PC-3 (cell line): Measurements from ENCODE around the gene R3HDM2. TPM values are rescaled to one million over a fixed set of nuclear protein-coding genes. Genes with fewer than 3 reads are reported as not detected.
"Not testable (repeated sequence)": the region's sequence is repeated elsewhere in the genome, so short reads cannot be mapped to it uniquely, and the experiment has no call there.

ENCODE experiments used
- ATAC-seq: fragments of 200-7000 bp; cut with Tn5 transposase; 2 replicates; pipeline ENCODE4 v1.9.1; 2020; ENCODE audit warnings: mild to moderate bottlenecking, moderate library complexity
- BruUV-seq: library from RNA; stranded (reverse); fragments of 400-500 nt; replicated peaks from 2 replicates; lab custom pipeline; 2021; lab: Mats Ljungman, UMichigan
- CTCF ChIA-PET: fragments of 300-600 bp; sonication (Branson Sonifier 250); formaldehyde crosslinking; loops from one replicate; lab custom pipeline; 2022; ENCODE audit warnings: antibody characterized with exemption; lab: Charles Lee
- POLR2A ChIA-PET: fragments of 300-600 bp; sonication (Branson Sonifier 250); formaldehyde crosslinking; loops from one replicate; lab custom pipeline; 2022; ENCODE audit warnings: antibody characterized with exemption; ENCODE audit not compliant: unreplicated experiment; lab: Charles Lee
- DNase-seq: peaks from one replicate; pipeline ENCODE4 v3.0.0-alpha.2; 2015
- H2AFZ ChIP-seq: fragments of 300-600 bp; sonication (generic); 2 replicates; pipeline ENCODE4 v1.6.0; 2016; ENCODE audit warnings: antibody characterized with exemption, low read length
- H3F3A ChIP-seq: fragments of 300-600 bp; sonication (generic); one replicate; pipeline ENCODE4 v1.6.0; 2017; ENCODE audit warnings: antibody characterized with exemption, low read length, control low read depth, mild to moderate bottlenecking; ENCODE audit not compliant: unreplicated experiment
- H3K27ac ChIP-seq: fragments of 300-600 bp; sonication (generic); 2 replicates; pipeline ENCODE4 v1.5.1; 2016; ENCODE audit warnings: mild to moderate bottlenecking, low read length
- H3K27me3 ChIP-seq: fragments of 300-600 bp; sonication (generic); 2 replicates; pipeline ENCODE4 v1.6.1; 2016; ENCODE audit warnings: low read length, mixed read lengths
- H3K36me3 ChIP-seq: fragments of 300-600 bp; sonication (generic); 2 replicates; pipeline ENCODE4 v1.6.1; 2016; ENCODE audit warnings: low read depth, mixed run types, low read length, mixed read lengths
- H3K4me1 ChIP-seq: fragments of 300-600 bp; sonication (generic); 2 replicates; pipeline ENCODE4 v1.5.1; 2016; ENCODE audit warnings: low read length; ENCODE audit not compliant: insufficient read depth
- H3K4me2 ChIP-seq: fragments of 300-600 bp; sonication (generic); 2 replicates; pipeline ENCODE4 v1.6.0; 2016; ENCODE audit warnings: low read length
- H3K4me3 ChIP-seq: fragments of 300-600 bp; sonication (generic); 2 replicates; pipeline ENCODE4 v1.5.1; 2016; ENCODE audit warnings: mild to moderate bottlenecking, low read length, mixed read lengths
- H3K79me2 ChIP-seq: fragments of 300-600 bp; sonication (generic); 2 replicates; pipeline ENCODE4 v1.6.1; 2017; ENCODE audit warnings: low read length, mixed read lengths
- H3K9ac ChIP-seq: fragments of 300-600 bp; sonication (generic); 2 replicates; pipeline ENCODE4 v1.6.0; 2016; ENCODE audit warnings: mild to moderate bottlenecking, low read length
- H3K9me2 ChIP-seq: fragments of 300-600 bp; sonication (generic); replicated peaks from 2 replicates; pipeline ENCODE4 v1.6.1; 2016; ENCODE audit warnings: mixed run types, low read length, mixed read lengths
- H3K9me3 ChIP-seq: fragments of 300-600 bp; sonication (generic); 2 replicates; pipeline ENCODE4 v1.6.1; 2016; ENCODE audit warnings: low read length, mixed read lengths
- H4K20me1 ChIP-seq: fragments of 300-600 bp; sonication (generic); 2 replicates; pipeline ENCODE4 v1.6.1; 2016; ENCODE audit warnings: low read length, mixed read lengths
- CTCF ChIP-seq: fragments of 300-600 bp; sonication (generic); conservative IDR thresholded peaks from 2 replicates; pipeline ENCODE4 v1.5.1; 2017; ENCODE audit warnings: antibody characterized with exemption, low read depth, mild to moderate bottlenecking, low read length
- EZH2 ChIP-seq: fragments of 300-600 bp; sonication (generic); IDR thresholded peaks from one replicate; pipeline ENCODE4 v1.6.1; 2017; ENCODE audit warnings: antibody characterized with exemption, mild to moderate bottlenecking, low read length; ENCODE audit not compliant: unreplicated experiment
- EZH2phosphoT487 ChIP-seq: fragments of 300-600 bp; sonication (generic); IDR thresholded peaks from 2 replicates; pipeline ENCODE4 v1.6.1; 2018; ENCODE audit warnings: mild to moderate bottlenecking, antibody characterized with exemption, low read length, borderline replicate concordance
- intact Hi-C: fragments of 100-400 bp; cut with micrococcal nuclease; formaldehyde crosslinking; loops from 2 replicates; pipeline ENCODE4 v1.9.0; 2023
- total RNA-seq: library from RNA; depleted of rRNA; stranded (reverse); fragments of >200 nt; gene quantifications from 2 replicates; pipeline ENCODE4 v1.2.3, GENCODE V29; 2014

R3HDM2 gene
- total RNA-seq, 1 experiment from 2014 or later, result 14.0 TPM

GRCh38 chr12:57299514-57300016 lies 131.3 kb downstream of the R3HDM2 start:
- Histone ChIP-seq H3K9me2 (no peaks in the 10 kb centered on the region), H3K9me3 (no peaks in the 10 kb centered on the region), H4K20me1 (no peaks in the 10 kb centered on the region), H3K27me3 (no peaks in the 10 kb centered on the region), H3K4me3 (no peak overlapping the region), H3K4me2 (peak overlapping the region; percentile 6; the same call in 1 of the 2 replicates), H3K36me3 (no peaks in the 10 kb centered on the region; the same call in 1 of the 2 replicates), H3K27ac (no peak overlapping the region), H3F3A (no peaks in the 10 kb centered on the region), H3K4me1 (peaks cover 11% of the 10 kb centered on the region), H2AFZ (no peak overlapping the region), H3K79me2 (no peaks in the 10 kb centered on the region), H3K9ac (no peak overlapping the region)
- CTCF ChIA-PET, result interaction anchor here (1.0 to 1.9 kb wide), 3 partner anchors 16 to 159 kb away, joined by 3 to 7 read pairs (median 4); partner anchors contain the start of gene GLI1
- no peak for TF ChIP-seq EZH2phosphoT487
- no peak for TF ChIP-seq CTCF
- no peak for TF ChIP-seq EZH2
- ATAC-seq, result peak; percentile 90
- POLR2A ChIA-PET, result interaction anchor here (0.6 kb wide), 1 partner anchor 8 kb away, joined by 8 read pairs; no protein-coding TSS in a partner anchor
- BruUV-seq, result no TSS peak
- intact Hi-C loops, result no loop called here
- DNase-seq, result peak; percentile 66

GRCh38 chr12:57296291-57296690 lies 134.6 kb downstream of the R3HDM2 start:
- BruUV-seq, result no TSS peak
- no peaks in the 10 kb centered on the region for H3K9me2 ChIP-seq
- H4K20me1 ChIP-seq, result no peaks in the 10 kb centered on the region
- H3K36me3 ChIP-seq, result no peaks in the 10 kb centered on the region; the same call in 1 of the 2 replicates
- H3F3A ChIP-seq, result no peaks in the 10 kb centered on the region
- DNase-seq (no peak), ATAC-seq (no peak)
- no peak overlapping the region for H3K27ac ChIP-seq
- peaks cover 11% of the 10 kb centered on the region for H3K4me1 ChIP-seq
- no peak overlapping the region for H3K4me3 ChIP-seq
- no peaks in the 10 kb centered on the region for H3K27me3 ChIP-seq
- ChIA-PET CTCF (no interaction called here), POLR2A (no interaction called here)
- H3K9me3 ChIP-seq, result no peaks in the 10 kb centered on the region
- no peak overlapping the region for H2AFZ ChIP-seq
- H3K4me2 ChIP-seq, result no peak overlapping the region
- no peaks in the 10 kb centered on the region for H3K79me2 ChIP-seq
- no peak overlapping the region for H3K9ac ChIP-seq
- intact Hi-C loops, result no loop called here
- no peak for TF ChIP-seq EZH2
- TF ChIP-seq CTCF, result no peak
- TF ChIP-seq EZH2phosphoT487, result no peak

GRCh38 chr12:57282073-57282472 lies 148.8 kb downstream of the R3HDM2 start:
- H3K4me2 ChIP-seq, H3K79me2 ChIP-seq, H3K27ac ChIP-seq, H4K20me1 ChIP-seq, H3K27me3 ChIP-seq, H3K36me3 ChIP-seq, intact Hi-C loops, CTCF ChIA-PET, H3K9ac ChIP-seq, POLR2A ChIA-PET, BruUV-seq, H3K4me3 ChIP-seq, H2AFZ ChIP-seq, H3K9me2 ChIP-seq, ATAC-seq, DNase-seq, H3K9me3 ChIP-seq, H3F3A ChIP-seq: not testable (repeated sequence)
- peaks cover 29% of the 10 kb centered on the region for H3K4me1 ChIP-seq
